GDM1 (cell line): ENCODE data around the gene ZNF571.
A peak's percentile ranks its signal among the peaks of the same experiment; 100 is the strongest.

Source experiments
- DNase-seq: peaks from one replicate; lab custom pipeline; 2025; lab: John Stamatoyannopoulos, UW

Gene ZNF571

DNA sequence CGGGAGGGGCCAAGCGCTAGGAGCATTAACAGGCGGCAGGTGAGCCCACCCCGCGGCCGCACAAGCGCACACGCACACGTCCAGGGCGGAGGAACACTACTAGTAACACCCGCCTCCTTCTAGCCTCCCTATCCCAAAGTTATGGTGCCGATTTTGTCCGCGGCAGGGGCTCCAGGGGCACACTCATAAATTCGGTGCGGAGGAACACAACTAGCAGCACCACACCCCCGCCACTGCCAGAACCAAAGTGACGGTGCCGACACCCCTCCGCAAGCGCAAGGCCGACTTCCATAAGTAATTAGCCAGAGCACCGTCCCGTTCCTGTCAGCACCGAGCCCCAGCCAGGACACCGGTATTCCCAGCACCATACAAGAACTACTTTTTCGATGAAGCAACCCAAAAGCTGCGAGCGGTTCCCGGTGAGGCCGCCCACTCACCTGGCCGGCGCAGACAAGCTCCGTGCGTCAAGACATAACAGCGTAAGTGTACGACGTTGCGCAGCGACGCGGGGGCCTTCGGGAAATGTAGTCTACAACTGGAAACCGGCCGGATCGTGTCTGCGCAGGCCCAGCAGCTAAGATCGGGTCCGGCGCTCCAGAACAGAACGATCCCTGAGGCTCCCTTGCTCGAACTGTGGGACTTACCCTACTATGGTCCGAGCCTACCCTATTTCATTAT is at the start of gene ZNF571, which contains the start of gene ZNF540:
TSS of gene ZNF571 (minus strand) at position 489 of the 678 bp plus-strand sequence. CDS start 8,116 bp downstream, outside the sequence.
TSS of gene ZNF540 (plus strand) at position 573 of the 678 bp plus-strand sequence. CDS start 3,572 bp downstream, outside the sequence.
- DNase-seq, result peak; percentile 81

DNA sequence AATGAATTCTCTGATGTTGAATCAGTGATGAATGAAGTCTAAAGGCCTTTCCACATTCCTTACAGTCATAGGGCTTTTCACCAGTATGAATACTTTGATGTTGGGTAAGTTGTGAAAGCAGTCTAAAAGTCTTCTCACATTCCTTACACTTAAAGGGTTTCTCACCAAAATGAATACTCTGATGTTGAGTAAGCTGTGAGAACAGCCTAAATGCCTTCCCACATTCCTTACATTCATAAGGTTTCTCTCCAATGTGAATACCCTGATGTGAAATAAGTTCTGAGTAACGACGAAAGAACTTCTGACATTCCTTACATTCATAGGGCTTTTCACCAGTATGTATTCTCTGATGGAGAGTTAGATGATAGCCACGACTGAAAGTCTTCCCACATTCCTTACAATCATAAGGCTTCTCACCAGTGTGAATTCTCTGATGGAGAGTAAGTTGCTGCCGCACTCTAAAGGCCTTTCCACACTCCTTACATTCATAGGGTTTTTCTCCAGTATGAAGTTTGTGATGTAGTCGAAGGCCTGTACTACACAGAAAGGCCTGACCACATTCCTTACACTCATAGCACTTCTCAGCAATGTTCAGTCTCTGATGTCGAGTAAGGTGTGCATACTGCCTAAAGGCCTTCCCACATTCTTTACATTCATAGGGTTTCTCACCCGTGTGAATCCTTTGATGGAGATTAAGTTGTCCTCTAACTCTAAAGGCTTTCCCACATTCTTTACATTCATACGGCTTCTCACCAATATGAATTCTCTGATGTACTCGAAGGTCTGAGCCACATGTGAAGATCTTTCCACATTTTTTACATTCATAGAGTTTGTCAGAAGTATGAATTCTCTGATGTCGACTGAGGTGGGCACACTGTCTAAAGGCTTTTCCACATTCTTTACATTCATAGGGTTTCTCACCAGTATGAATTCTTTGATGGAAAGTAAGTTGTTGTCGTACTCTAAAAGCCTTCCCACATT is 40.8 kb upstream of the ZNF571 start:
- no peak for DNase-seq

DNA sequence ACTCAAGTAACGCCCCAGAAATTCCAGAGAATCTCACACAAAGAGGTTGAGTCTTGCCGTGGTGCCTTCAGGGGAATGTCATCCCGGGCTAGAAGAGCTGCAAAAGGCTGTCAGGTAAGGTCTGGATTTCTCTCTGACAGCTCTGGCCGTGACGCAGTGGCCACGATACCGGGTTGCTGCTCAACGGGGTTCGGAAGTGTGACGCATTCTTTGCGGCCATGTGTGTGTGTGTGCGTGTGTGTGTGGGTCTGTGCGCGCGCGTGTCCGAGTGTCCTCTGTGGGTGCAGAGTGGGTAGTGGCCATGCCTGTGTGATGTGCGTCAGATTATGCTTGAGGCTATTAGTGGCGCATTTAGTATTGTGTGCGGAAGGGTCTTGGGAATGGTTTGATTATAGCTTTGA is 390 bp upstream of the ZNF571 start:
- peak; percentile 24 for DNase-seq

DNA sequence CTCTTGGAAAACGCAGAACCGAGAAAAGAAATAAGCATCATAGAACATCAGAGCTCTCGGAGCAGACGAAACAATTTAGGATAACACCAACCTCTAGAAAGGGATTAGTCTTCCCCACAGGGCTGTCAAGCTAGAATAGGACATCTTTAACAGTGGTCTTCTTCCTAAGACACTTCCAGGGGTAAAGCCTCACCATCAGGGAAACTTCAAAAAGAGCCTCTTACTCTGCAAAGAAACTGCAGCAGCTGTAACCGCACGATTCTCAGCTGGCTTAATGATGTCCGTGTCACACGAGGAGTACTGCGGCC is 642 bp downstream of the ZNF571 start:
- no peak for DNase-seq

DNA sequence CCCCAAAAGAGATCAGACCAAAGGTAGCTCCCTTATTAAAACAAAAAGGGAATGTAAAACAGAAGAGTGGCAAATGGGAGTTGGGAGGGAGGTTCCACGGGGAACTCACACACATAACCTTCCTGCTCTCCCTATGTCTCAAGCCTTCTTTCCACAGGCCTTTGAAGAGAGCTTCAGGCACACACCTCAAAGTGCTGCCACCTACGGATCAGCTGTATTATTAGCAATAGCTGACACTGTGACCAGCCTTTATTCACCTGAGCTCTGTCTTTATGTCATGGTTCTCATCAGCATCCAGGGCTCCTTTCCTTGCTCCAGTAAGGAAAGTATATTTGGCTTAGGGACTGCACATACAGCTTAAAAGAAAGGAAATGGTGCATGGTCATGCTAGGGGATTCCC is 11.3 kb downstream of the ZNF571 start:
- no peak for DNase-seq

DNA sequence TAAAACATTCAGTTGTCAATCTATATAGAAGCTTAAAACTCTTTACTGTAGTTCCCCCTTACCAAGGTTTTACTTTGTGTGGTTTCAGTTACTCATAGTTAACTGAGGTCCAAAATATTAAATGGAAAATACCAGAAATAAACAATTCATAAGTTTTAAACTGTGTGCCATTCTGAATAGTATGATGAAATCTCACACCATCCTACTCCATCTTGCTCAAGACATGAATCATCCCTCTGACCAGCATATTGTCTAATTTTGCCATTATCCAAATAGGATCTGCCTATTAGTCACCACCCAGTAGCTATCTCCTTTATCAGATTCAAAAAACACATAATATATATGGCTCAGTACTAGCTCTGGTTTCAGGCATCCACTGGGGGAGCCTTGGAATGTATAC is 22.4 kb downstream of the ZNF571 start:
- no peak for DNase-seq

DNA sequence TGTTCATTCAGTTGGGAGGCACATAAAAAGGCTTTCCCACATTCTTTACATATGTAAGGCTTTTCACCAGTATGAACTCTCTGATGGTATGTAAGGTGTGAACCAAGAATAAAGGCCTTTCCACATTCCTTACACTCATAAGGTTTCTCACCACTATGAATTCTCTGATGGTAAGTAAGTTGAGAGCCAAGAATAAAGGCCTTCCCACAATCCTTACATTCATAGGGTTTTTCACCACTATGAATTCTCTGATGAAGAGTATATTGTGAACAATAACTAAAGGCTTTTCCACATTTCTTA is 29.3 kb downstream of the ZNF571 start:
- no peak for DNase-seq

DNA sequence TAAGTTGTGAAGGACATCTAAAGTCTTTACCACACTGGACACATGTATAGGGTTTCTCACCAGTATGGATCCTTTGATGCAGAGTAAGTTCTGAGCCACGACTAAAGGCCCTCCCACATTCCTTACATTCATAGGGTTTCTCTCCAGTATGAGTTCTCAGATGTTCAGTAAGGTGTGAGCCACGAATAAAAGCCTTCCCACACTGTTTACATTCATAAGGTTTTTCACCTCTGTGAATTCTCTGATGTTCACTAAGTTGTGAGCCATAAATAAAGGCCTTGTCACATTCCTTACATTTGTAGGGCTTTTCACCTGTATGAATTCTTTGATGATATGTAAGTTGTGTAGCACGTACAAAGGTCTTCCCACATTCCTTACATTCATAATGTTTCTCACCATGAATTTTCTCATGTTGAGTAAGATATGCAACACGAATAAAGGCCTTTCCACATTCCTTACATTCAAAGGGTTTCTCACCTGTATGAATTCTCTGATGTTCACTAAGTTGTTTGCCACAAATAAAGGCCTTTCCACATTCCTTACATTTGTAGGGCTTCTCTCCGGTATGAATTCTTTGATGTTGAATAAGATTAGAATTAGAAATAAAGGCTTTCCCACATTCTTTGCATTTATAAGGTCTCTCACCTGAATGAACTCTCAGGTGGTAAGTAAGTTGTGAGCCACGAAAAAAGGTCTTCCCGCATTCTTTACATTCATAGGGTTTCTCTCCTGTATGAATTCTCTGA is 29.8 kb downstream of the ZNF571 start:
- no peak for DNase-seq

DNA sequence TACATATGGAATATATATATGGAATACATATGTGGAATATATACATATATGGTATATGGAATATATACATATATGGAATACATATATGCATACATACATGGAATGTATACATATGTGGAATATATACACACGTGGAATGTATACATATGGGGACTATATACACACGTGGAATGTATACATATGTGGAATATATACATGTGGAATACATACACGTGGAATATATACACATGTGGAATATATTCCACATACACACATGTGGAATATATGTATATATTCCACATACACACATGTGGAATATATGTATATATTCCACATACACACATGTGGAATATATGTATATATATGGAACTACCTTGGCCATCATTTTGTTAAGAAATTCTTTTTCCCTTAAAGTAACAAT is 31.1 kb downstream of the ZNF571 start:
- no peak for DNase-seq

DNA sequence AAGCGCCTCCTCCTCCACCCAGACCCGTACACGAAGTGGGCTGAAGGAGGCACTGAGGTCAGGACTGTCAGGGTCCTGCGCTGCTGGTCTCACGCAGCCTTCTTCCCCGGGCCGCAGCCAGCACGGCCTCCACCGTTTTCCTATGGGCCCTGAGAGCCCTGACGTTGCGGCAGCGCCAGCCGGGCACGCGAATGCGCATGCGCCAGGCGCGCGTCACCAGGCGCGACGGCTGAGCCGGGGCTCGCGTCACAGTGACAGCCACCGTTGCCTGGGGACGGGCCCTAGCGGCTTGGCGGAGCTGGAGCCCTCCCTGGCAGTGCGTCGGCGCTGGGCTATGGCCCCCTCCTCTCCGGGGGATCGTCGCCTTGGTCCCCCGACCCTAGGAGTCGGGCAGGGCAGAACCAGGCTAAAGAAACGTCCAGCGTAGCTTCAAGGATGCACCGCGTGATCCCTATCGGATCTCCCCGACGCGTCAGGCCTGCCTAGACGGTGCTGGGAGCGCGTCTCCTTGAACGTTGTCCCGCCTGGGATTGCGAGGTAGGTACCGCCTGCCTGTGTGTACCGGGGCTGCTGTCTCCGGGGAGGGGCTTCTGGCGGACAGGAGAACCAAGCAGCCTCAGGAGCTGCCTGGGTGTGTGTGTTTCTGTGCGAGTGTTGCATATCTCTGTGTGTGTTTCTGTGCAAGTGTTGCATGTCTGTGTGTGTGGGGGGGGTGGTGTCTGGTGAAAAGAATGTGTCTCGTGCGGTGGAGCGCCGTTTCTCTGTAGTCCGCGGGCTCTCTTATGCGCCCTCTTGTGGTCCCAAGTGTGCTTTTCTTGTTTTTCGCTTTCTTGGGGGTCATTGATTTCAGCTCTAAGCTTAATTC is 43.2 kb downstream of the ZNF571 start:
- no peak for DNase-seq

DNA sequence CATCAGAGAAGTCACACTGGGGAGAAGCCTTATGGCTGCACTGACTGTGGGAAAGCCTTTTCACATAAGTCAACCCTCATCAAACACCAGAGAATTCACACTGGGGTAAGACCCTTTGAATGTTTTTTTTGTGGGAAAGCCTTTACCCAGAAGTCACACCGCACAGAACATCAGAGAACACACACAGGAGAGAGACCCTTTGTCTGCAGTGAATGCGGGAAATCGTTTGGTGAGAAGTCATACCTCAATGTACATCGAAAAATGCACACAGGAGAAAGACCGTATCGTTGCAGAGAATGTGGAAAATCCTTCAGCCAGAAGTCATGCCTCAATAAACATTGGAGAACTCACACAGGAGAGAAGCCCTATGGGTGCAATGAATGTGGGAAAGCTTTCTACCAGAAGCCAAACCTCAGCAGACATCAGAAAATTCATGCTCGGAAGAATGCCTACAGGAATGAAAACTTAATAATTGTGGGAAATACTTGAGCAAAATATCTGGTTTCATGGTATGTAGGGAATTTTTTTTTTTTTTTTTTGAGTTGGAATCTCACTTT is 57.1 kb downstream of the ZNF571 start:
- DNase-seq, result no peak

DNA sequence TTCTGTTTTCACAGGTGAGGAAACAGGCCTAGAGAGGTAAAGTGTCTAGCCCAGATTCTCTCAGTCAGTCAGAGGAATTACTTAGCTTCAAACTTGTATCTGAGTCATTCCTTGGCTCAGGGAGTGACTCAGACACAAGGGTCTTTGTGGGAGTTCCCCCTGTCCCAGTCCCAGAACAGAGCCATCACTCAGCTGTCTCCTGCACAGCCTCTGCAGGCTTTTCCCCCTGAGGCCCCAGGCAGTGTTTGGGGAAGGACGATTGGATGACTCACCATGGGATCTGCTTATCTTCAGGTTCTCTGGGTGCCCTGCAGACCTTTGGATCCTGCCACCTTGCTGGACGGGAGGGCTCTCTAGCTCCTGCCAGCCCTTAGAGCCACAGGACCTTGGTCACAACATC is 74.7 kb downstream of the ZNF571 start:
- no peak for DNase-seq
